ENCODE data around the gene STX11. TPM values are rescaled to one million over a fixed set of nuclear protein-coding genes. Genes with fewer than 3 reads are reported as not detected.
A peak's percentile ranks its signal among the peaks of the same experiment; 100 is the strongest.
"Not testable (repeated sequence)": the region's sequence is repeated elsewhere in the genome, so short reads cannot be mapped to it uniquely, and the experiment has no call there.

Gene STX11
- total and polyA plus RNA-seq, 2 experiments from 2014 or later = 0.98 to 1.6 TPM

DNA sequence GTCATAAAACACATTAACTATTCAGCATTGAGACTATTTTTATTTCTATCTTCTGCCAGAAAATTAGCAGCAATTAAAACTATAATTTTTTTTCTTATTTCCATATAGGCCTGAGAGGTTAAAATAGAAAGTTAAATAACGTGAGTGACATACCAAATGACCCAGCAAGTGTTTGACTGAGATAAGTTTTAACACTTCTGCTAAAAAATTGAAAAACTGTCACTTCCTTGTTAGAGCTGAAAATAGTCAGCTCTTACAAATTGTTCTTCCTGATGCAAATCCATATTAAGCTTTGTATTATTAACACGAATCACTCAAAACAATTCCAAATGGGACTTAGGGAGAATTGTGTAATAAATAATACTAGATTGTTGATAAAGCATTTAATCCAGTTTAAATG is 26.5 kb upstream of the STX11 start:
- Histone ChIP-seq H3K9me3 (ENCODE audit: low read depth) (no peaks in the 10 kb centered on the region), H3K27ac (no peak overlapping the region), H3K4me1 (ENCODE audit: low read depth) (no peaks in the 10 kb centered on the region), H3K4me3 (no peak overlapping the region), H3K27me3 (no peaks in the 10 kb centered on the region), H3K36me3 (no peaks in the 10 kb centered on the region)
- TF ChIP-seq, protein P1, sequence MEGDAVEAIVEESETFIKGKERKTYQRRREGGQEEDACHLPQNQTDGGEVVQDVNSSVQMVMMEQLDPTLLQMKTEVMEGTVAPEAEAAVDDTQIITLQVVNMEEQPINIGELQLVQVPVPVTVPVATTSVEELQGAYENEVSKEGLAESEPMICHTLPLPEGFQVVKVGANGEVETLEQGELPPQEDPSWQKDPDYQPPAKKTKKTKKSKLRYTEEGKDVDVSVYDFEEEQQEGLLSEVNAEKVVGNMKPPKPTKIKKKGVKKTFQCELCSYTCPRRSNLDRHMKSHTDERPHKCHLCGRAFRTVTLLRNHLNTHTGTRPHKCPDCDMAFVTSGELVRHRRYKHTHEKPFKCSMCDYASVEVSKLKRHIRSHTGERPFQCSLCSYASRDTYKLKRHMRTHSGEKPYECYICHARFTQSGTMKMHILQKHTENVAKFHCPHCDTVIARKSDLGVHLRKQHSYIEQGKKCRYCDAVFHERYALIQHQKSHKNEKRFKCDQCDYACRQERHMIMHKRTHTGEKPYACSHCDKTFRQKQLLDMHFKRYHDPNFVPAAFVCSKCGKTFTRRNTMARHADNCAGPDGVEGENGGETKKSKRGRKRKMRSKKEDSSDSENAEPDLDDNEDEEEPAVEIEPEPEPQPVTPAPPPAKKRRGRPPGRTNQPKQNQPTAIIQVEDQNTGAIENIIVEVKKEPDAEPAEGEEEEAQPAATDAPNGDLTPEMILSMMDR (IDR thresholded peaks at IDR 0.05; ENCODE audit: low read depth, low read length) = no peak
- no peak for DNase-seq (ENCODE audit: low read depth in 1 of 2, low spot score in 1 of 2)

DNA sequence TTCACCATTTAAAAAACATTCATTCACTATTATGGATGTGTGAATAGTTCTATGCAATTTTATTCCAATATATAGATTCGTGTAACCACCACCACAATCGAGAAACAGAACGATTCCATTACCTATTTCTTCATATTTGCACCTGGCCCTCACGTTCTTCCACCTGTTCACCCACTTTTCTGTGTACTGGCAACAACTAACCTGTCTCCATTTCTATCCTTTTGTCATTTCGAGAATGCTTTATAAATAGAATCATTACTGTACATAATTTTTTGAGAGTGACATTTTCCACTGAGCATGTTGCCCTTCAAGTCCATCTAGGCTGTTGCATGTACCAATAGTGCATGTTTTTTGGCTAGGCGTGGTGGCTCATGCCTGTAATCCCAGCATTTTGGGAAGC is 23.2 kb upstream of the STX11 start:
- no peak for DNase-seq (ENCODE audit: low read depth in 1 of 2, low spot score in 1 of 2)
- Histone ChIP-seq H3K4me3 (no peak overlapping the region), H3K36me3 (no peaks in the 10 kb centered on the region), H3K27me3 (no peaks in the 10 kb centered on the region), H3K9me3 (ENCODE audit: low read depth) (no peaks in the 10 kb centered on the region), H3K4me1 (ENCODE audit: low read depth) (no peaks in the 10 kb centered on the region), H3K27ac (no peak overlapping the region)
- TF ChIP-seq, protein P1 (IDR thresholded peaks at IDR 0.05; ENCODE audit: low read depth, low read length) = no peak

DNA sequence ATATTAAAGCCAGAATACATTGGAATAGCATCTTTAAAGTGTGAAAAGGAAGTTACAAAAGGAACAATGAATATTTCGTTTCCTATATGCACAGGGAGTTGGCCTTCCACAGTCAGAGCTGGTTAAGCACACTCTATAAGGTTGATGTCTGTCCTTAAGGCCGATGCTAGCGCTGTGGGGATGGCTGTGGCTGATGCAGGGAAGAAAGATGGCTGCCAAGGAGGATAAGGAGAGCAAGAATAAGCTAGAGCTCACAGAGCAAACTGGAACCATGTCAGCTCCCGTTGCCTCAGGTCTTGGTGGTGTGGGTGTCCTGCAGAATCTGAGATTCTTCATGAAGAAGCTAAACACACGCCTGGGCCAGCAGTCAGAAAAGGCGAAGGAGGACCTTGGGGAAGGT is 20.8 kb upstream of the STX11 start:
- H3K4me1 ChIP-seq (ENCODE audit: low read depth) = peaks cover 5% of the 10 kb centered on the region
- no peak overlapping the region for H3K27ac ChIP-seq
- DNase-seq (ENCODE audit: low read depth in 1 of 2, low spot score in 1 of 2) = no peak
- TF ChIP-seq, protein P1 (IDR thresholded peaks at IDR 0.05; ENCODE audit: low read depth, low read length) = no peak
- H3K4me3 ChIP-seq = no peak overlapping the region
- H3K9me3 ChIP-seq (ENCODE audit: low read depth) = no peaks in the 10 kb centered on the region
- no peaks in the 10 kb centered on the region for H3K27me3 ChIP-seq
- H3K36me3 ChIP-seq = no peaks in the 10 kb centered on the region

DNA sequence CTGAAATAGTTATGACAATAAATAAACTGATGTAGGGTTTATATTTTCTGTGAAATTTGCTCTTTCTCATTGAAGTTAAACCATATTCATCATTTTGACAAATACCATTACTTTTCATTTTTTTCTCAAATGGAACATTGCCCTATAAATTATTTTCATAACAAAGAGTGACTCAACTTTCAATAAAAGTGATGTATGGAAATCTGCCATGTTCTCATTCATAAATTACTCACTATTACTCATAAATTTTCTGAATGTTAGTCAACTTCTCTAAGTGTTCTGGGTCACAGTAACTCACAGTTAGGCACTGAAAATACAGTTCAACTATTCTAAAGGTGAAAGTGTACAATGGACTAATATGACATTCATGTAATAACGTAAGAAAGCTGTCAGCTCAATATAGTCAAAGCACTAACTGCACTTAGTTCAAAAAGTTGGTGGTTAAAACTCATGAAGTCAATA is 19.0 kb upstream of the STX11 start:
- Histone ChIP-seq H3K4me3 (no peak overlapping the region), H3K9me3 (ENCODE audit: low read depth) (no peaks in the 10 kb centered on the region), H3K27me3 (no peaks in the 10 kb centered on the region), H3K4me1 (ENCODE audit: low read depth) (peaks cover 5% of the 10 kb centered on the region), H3K36me3 (no peaks in the 10 kb centered on the region), H3K27ac (no peak overlapping the region)
- TF ChIP-seq, protein P1 (IDR thresholded peaks at IDR 0.05; ENCODE audit: low read depth, low read length) = no peak
- peak in 1 of 2 donors; percentile 43 for DNase-seq (ENCODE audit: low read depth in 1 of 2, low spot score in 1 of 2)

DNA sequence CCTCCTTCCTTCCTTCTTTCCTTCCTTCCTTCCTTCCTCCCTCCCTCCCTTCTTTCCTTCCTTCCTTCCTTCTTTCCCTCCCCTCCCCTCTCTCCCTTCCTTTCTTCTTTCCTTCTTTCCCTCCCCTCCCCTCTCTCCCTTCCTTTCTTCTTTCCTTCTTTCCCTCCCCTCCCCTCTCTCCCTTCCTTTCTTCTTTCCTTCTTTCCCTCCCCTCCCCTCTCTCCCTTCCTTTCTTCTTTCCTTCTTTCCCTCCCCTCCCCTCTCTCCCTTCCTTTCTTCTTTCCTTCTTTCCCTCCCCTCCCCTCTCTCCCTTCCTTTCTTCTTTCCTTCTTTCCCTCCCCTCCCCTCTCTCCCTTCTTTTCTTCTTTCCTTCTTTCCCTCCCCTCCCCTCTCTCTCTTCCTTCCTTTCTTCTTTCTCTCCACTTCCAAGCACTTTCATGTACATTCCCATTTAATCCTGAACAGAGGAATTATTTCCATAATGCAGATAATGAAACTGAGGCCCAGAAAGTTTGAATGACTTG is 18.1 kb upstream of the STX11 start:
- not testable (repeated sequence) for H3K9me3 ChIP-seq (ENCODE audit: low read depth); H3K36me3 ChIP-seq; DNase-seq (ENCODE audit: low read depth in 1 of 2, low spot score in 1 of 2); H3K4me1 ChIP-seq (ENCODE audit: low read depth); H3K27me3 ChIP-seq; H3K4me3 ChIP-seq; H3K27ac ChIP-seq

DNA sequence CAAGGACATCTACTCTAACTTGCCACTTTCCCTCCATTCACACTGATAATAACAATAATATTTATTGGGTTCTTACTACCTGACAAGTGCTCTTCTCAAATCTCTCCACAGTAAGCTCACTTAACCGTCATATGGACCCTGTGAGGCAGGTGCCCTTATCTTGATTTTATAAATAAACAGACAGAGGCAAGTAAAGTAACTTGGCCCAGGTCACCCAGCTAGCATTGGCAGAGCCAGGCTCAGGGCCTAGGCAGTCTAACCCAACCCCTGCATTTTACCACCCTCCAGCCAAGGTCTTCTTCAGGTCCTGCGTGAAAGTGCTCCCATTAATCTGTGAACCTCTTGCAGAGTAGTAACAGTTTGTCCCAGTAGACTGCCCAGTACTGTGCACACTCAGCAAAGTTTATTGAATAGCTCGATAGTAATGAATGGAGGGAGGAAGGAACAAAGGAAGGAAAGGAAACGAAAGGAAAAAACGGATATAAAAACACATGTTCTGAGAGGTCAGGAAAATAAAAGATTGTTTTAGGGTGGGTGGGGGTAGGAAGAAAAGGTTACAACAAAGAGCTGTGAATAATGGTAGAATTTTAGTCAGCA is 17.0 kb upstream of the STX11 start:
- Histone ChIP-seq H3K36me3 (no peaks in the 10 kb centered on the region), H3K9me3 (ENCODE audit: low read depth) (no peaks in the 10 kb centered on the region), H3K27ac (no peak overlapping the region), H3K27me3 (no peaks in the 10 kb centered on the region), H3K4me1 (ENCODE audit: low read depth) (peaks cover 5% of the 10 kb centered on the region), H3K4me3 (no peak overlapping the region)
- DNase-seq (ENCODE audit: low read depth in 1 of 2, low spot score in 1 of 2) = no peak
- TF ChIP-seq, protein P1 (IDR thresholded peaks at IDR 0.05; ENCODE audit: low read depth, low read length) = no peak

All from cardiac muscle cell (in vitro differentiated cells and primary cell).